OCI-LY7 (cell line): ENCODE results near the gene EXD2. TPM values are rescaled to one million over a fixed set of nuclear protein-coding genes. Genes with fewer than 3 reads are reported as not detected.
"Not testable (repeated sequence)": the region's sequence is repeated elsewhere in the genome, so short reads cannot be mapped to it uniquely, and the experiment has no call there.

ENCODE experiments used
- BruUV-seq: library from RNA; stranded (reverse); fragments of 400-500 nt; replicated peaks from 2 replicates; lab custom pipeline; 2021; lab: Mats Ljungman, UMichigan
- CTCF ChIA-PET: fragments of 300-600 bp; sonication (Branson Sonifier 250); formaldehyde crosslinking; loops from one replicate; lab custom pipeline; 2022; ENCODE audit warnings: antibody characterized with exemption; ENCODE audit not compliant: unreplicated experiment; lab: Charles Lee
- POLR2A ChIA-PET: fragments of 300-600 bp; sonication (Branson Sonifier 250); formaldehyde crosslinking; loops from one replicate; lab custom pipeline; 2022; ENCODE audit warnings: antibody characterized with exemption; lab: Charles Lee
- DNase-seq: peaks from one replicate; pipeline ENCODE4 v3.0.0-alpha.2; 2015; ENCODE audit warnings: low spot score
- H2AFZ ChIP-seq: fragments of 200-600 bp; sonication (generic), shearing (Covaris generic); 2 replicates; pipeline ENCODE4 v1.6.1; 2014; ENCODE audit warnings: mild to moderate bottlenecking, antibody characterized with exemption, low read length, moderate library complexity
- H3K27ac ChIP-seq: fragments of 200-600 bp; sonication (generic); 2 replicates; pipeline ENCODE4 v1.5.1; 2014; ENCODE audit warnings: mixed run types, low read depth, mild to moderate bottlenecking, moderate library complexity, low read length, inconsistent platforms; ENCODE audit not compliant: poor library complexity, severe bottlenecking
- H3K36me3 ChIP-seq: fragments of 200-600 bp; sonication (generic); 2 replicates; pipeline ENCODE4 v1.6.1; 2014; ENCODE audit warnings: mild to moderate bottlenecking, antibody characterized with exemption, low read length, moderate library complexity, mixed read lengths; ENCODE audit not compliant: insufficient read depth
- H3K4me1 ChIP-seq: fragments of 200-600 bp; sonication (generic); 2 replicates; pipeline ENCODE4 v1.5.1; 2014; ENCODE audit warnings: mild to moderate bottlenecking, low read length; ENCODE audit not compliant: insufficient read depth, poor library complexity, severe bottlenecking
- H3K4me2 ChIP-seq: fragments of 200-600 bp; sonication (generic); 2 replicates; pipeline ENCODE4 v1.6.1; 2014; ENCODE audit warnings: mild to moderate bottlenecking, low read length
- H3K4me3 ChIP-seq: fragments of 200-600 bp; sonication (generic); 2 replicates; pipeline ENCODE4 v1.5.1; 2014; ENCODE audit warnings: mild to moderate bottlenecking, low read depth, low read length; ENCODE audit not compliant: poor library complexity, severe bottlenecking
- H3K79me2 ChIP-seq: fragments of 200-600 bp; sonication (generic); 2 replicates; pipeline ENCODE4 v1.6.1; 2016; ENCODE audit warnings: low read depth, mild to moderate bottlenecking, low read length, moderate library complexity, mixed read lengths; ENCODE audit not compliant: insufficient read depth
- H3K9me2 ChIP-seq: fragments of 200-600 bp; sonication (generic); 2 replicates; pipeline ENCODE4 v1.6.1; 2016; ENCODE audit warnings: mild to moderate bottlenecking, low read length, mixed read lengths; ENCODE audit not compliant: insufficient read depth
- H3K9me3 ChIP-seq: fragments of 200-600 bp; sonication (generic); 2 replicates; pipeline ENCODE4 v1.6.1; 2014; ENCODE audit warnings: mild to moderate bottlenecking, mixed run types, low read length, mixed read lengths
- H4K20me1 ChIP-seq: fragments of 200-600 bp; sonication (generic); 2 replicates; pipeline ENCODE4 v1.6.1; 2014; ENCODE audit warnings: mild to moderate bottlenecking, antibody characterized with exemption, low read length, moderate library complexity, mixed read lengths; ENCODE audit not compliant: insufficient read depth
- CTCF ChIP-seq: fragments of 200-600 bp; sonication (generic); conservative IDR thresholded peaks from 2 replicates; pipeline ENCODE4 v1.5.1; 2014; ENCODE audit warnings: mild to moderate bottlenecking, antibody characterized with exemption, low read length, moderate library complexity, mixed read lengths
- EZH2phosphoT487 ChIP-seq: fragments of 200-600 bp; sonication (generic); IDR thresholded peaks from 2 replicates; pipeline ENCODE4 v1.6.1; 2018; ENCODE audit warnings: low read depth, borderline replicate concordance, mild to moderate bottlenecking, mixed run types, antibody characterized with exemption, low read length, moderate library complexity, mixed read lengths
- intact Hi-C: fragments of 100-400 bp; cut with micrococcal nuclease; formaldehyde crosslinking; loops from one replicate; pipeline ENCODE4 v1.10.0; 2022; ENCODE audit not compliant: unreplicated experiment
- total RNA-seq, 2 experiments: library from RNA; depleted of rRNA in 1 of 2; stranded (reverse); fragments of >200 nt in 1 of 2; shearing (Covaris generic) in 1 of 2; gene quantifications; 2 replicates each; pipeline ENCODE4 v1.2.3, GENCODE V29; 2014 to 2022

The EXD2 gene
- total RNA-seq, 2 experiments from 2014 or later = 2.7 to 8.4 TPM

- TF ChIP-seq EZH2phosphoT487 = no peak
- no peak for TF ChIP-seq CTCF
- DNase-seq = no peak
Measured at GRCh38 chr14:69289811-69290520, 98.7 kb downstream of the EXD2 start.

GRCh38 chr14:69290881-69291280 is 99.6 kb downstream of the EXD2 start:
- POLR2A ChIA-PET = not testable (repeated sequence)

More at GRCh38 chr14:69289811-69290520, 98.7 kb downstream of the EXD2 start:
- no peaks in the 10 kb centered on the region for H3K4me1 ChIP-seq
- POLR2A ChIA-PET = interaction anchor here (1.5 kb wide), 1 partner anchor 18 kb away, joined by 3 read pairs; no protein-coding TSS in a partner anchor
- no peak overlapping the region for H2AFZ ChIP-seq
- no TSS peak for BruUV-seq
- intact Hi-C loops = no loop called here
- CTCF ChIA-PET = no interaction called here
- H3K79me2 ChIP-seq = no peaks in the 10 kb centered on the region
- no peak overlapping the region for H3K4me3 ChIP-seq
- H3K4me2 ChIP-seq = no peak overlapping the region
- H4K20me1 ChIP-seq = no peaks in the 10 kb centered on the region
- no peaks in the 10 kb centered on the region for H3K9me3 ChIP-seq
- H3K27ac ChIP-seq = no peak overlapping the region
- no peaks in the 10 kb centered on the region for H3K36me3 ChIP-seq
- H3K9me2 ChIP-seq = no peaks in the 10 kb centered on the region

GRCh38 chr14:69291396-69291795 is 100.1 kb downstream of the EXD2 start:
- Histone ChIP-seq H3K9me2 (no peaks in the 10 kb centered on the region), H3K9me3 (no peaks in the 10 kb centered on the region), H3K4me3 (no peak overlapping the region), H3K36me3 (no peaks in the 10 kb centered on the region), H4K20me1 (no peaks in the 10 kb centered on the region), H3K79me2 (no peaks in the 10 kb centered on the region), H3K4me1 (no peaks in the 10 kb centered on the region), H2AFZ (no peak overlapping the region), H3K27ac (no peak overlapping the region), H3K4me2 (no peak overlapping the region)
- ChIA-PET POLR2A (no interaction called here), CTCF (no interaction called here)
- BruUV-seq = no TSS peak
- TF ChIP-seq CTCF (no peak), EZH2phosphoT487 (no peak)
- no peak for DNase-seq
- intact Hi-C loops = no loop called here

More at GRCh38 chr14:69290881-69291280, 99.6 kb downstream of the EXD2 start:
- H3K9me2 ChIP-seq, BruUV-seq, H3K9me3 ChIP-seq, DNase-seq, H4K20me1 ChIP-seq, H2AFZ ChIP-seq, H3K4me1 ChIP-seq, CTCF ChIA-PET, H3K4me2 ChIP-seq, H3K4me3 ChIP-seq, intact Hi-C loops, H3K36me3 ChIP-seq, H3K27ac ChIP-seq, H3K79me2 ChIP-seq: not testable (repeated sequence)
